ENCODE measurements around the gene KCNJ11.

DNA sequence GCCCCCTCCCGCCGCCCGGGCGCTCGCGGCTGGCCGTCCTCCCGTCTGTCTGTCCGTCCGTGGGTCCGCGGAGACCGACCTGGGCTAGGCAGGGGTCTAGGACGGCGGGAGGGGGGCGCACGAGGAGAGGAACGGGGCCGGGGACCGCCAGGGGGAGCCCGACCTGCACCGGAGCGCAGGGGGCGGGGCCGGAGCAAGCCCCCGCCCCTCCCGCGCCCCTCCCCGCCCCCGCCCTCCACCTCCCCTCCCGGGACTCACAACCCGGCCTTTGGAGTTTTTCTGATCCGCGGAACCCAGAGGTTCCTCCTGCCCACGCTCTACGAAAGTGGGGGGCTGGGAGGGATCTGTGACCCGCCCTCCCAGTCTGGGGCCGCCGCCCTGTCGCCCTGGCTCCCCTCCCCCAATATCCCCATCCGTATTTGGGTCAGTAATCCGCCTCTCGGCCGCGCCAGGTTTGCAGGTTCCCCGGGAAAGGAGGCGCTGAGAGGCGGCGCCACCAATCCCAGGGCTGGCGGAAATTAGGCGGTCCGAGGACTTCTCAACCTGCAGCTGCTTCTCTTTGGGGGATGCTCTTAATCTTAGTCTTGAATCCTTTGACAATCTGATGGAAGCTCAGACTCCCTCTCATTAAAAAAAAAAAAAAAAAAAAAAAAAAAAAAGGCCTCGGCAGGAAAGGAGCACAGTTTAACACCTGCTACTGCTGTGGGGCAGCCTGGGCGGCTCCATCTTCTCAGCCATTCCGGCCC lies 925 bp upstream of the KCNJ11 start:
- TF ChIP-seq, protein P1, sequence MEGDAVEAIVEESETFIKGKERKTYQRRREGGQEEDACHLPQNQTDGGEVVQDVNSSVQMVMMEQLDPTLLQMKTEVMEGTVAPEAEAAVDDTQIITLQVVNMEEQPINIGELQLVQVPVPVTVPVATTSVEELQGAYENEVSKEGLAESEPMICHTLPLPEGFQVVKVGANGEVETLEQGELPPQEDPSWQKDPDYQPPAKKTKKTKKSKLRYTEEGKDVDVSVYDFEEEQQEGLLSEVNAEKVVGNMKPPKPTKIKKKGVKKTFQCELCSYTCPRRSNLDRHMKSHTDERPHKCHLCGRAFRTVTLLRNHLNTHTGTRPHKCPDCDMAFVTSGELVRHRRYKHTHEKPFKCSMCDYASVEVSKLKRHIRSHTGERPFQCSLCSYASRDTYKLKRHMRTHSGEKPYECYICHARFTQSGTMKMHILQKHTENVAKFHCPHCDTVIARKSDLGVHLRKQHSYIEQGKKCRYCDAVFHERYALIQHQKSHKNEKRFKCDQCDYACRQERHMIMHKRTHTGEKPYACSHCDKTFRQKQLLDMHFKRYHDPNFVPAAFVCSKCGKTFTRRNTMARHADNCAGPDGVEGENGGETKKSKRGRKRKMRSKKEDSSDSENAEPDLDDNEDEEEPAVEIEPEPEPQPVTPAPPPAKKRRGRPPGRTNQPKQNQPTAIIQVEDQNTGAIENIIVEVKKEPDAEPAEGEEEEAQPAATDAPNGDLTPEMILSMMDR (IDR thresholded peaks at IDR 0.05): peak; percentile 45 to 90 (median 51)
- no peak for TF ChIP-seq POLR2A (IDR thresholded peaks at IDR 0.05)

All from ovary (tissue), 3 donors.